ENCODE data around the gene ANKH.

DNA sequence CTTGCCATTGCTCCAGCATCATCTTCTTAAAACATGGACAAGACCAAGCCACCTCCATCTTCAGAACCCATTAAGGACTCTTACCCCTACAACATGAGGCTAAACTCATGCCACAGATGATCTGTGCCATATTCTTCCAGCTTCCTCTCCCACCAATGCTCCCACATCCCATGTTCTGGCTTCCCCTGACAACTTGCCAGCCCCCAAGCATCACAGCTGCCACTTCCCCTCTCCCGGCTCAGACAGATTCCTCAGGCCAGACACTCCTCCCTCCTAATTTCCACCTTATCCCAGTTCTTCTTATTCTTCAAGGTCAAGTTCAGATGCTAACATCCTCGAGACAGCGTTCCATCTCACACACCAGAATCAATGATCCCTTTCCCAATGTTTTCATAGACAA is 57.8 kb downstream of the ANKH start:
- TF ChIP-seq POLR2A (IDR thresholded peaks at IDR 0.05; ENCODE audit: borderline replicate concordance, extremely low read depth, insufficient read depth, insufficient read length) (no peak), SIN3A (IDR thresholded peaks at IDR 0.05; ENCODE audit: low read depth) (no peak), SP1 (IDR thresholded peaks at IDR 0.05; ENCODE audit: low read depth) (no peak), CEBPB (IDR thresholded peaks at IDR 0.05; ENCODE audit: low read depth) (no peak), EZH2 (IDR thresholded peaks at IDR 0.05) (no peak), YY1 (IDR thresholded peaks at IDR 0.05; ENCODE audit: extremely low read depth, insufficient replicate concordance, low read depth, low read length) (no peak), TCF7L2 (IDR thresholded peaks at IDR 0.05; ENCODE audit: borderline replicate concordance, extremely low read depth, insufficient read depth, insufficient read length) (no peak)
- TF ChIP-seq, protein P1, sequence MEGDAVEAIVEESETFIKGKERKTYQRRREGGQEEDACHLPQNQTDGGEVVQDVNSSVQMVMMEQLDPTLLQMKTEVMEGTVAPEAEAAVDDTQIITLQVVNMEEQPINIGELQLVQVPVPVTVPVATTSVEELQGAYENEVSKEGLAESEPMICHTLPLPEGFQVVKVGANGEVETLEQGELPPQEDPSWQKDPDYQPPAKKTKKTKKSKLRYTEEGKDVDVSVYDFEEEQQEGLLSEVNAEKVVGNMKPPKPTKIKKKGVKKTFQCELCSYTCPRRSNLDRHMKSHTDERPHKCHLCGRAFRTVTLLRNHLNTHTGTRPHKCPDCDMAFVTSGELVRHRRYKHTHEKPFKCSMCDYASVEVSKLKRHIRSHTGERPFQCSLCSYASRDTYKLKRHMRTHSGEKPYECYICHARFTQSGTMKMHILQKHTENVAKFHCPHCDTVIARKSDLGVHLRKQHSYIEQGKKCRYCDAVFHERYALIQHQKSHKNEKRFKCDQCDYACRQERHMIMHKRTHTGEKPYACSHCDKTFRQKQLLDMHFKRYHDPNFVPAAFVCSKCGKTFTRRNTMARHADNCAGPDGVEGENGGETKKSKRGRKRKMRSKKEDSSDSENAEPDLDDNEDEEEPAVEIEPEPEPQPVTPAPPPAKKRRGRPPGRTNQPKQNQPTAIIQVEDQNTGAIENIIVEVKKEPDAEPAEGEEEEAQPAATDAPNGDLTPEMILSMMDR (IDR thresholded peaks at IDR 0.05 in 2 of 3, conservative IDR thresholded peaks at IDR 0.05 in 1 of 3; ENCODE audit: borderline replicate concordance in 1 of 3, insufficient read depth in 1 of 3, low read depth in 2 of 3, low read length in 2 of 3) = no peak
- TF ChIP-seq, protein P2, sequence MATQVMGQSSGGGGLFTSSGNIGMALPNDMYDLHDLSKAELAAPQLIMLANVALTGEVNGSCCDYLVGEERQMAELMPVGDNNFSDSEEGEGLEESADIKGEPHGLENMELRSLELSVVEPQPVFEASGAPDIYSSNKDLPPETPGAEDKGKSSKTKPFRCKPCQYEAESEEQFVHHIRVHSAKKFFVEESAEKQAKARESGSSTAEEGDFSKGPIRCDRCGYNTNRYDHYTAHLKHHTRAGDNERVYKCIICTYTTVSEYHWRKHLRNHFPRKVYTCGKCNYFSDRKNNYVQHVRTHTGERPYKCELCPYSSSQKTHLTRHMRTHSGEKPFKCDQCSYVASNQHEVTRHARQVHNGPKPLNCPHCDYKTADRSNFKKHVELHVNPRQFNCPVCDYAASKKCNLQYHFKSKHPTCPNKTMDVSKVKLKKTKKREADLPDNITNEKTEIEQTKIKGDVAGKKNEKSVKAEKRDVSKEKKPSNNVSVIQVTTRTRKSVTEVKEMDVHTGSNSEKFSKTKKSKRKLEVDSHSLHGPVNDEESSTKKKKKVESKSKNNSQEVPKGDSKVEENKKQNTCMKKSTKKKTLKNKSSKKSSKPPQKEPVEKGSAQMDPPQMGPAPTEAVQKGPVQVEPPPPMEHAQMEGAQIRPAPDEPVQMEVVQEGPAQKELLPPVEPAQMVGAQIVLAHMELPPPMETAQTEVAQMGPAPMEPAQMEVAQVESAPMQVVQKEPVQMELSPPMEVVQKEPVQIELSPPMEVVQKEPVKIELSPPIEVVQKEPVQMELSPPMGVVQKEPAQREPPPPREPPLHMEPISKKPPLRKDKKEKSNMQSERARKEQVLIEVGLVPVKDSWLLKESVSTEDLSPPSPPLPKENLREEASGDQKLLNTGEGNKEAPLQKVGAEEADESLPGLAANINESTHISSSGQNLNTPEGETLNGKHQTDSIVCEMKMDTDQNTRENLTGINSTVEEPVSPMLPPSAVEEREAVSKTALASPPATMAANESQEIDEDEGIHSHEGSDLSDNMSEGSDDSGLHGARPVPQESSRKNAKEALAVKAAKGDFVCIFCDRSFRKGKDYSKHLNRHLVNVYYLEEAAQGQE (IDR thresholded peaks at IDR 0.05; ENCODE audit: low read depth) = no peak
- TF ChIP-seq, protein P3, sequence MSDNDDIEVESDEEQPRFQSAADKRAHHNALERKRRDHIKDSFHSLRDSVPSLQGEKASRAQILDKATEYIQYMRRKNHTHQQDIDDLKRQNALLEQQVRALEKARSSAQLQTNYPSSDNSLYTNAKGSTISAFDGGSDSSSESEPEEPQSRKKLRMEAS (IDR thresholded peaks at IDR 0.05) = no peak
